ENCODE measurements around the gene BTBD19.

- TF ChIP-seq YY1 (IDR thresholded peaks at IDR 0.05; ENCODE audit: insufficient read depth, insufficient read length) = no peak
- TF ChIP-seq SUZ12 (IDR thresholded peaks at IDR 0.05; ENCODE audit: extremely low read depth, insufficient read depth, insufficient read length) = no peak
- no peak for TF ChIP-seq ZNF274 (IDR thresholded peaks at IDR 0.05; ENCODE audit: low read depth, low read length)
Observed at GRCh38 chr1:44785501-44786137, 22.7 kb upstream of the BTBD19 start.
